ENCODE data around the gene ITGAL.
"Not testable (repeated sequence)": the region's sequence is repeated elsewhere in the genome, so short reads cannot be mapped to it uniquely, and the experiment has no call there.

The ITGAL gene

DNA sequence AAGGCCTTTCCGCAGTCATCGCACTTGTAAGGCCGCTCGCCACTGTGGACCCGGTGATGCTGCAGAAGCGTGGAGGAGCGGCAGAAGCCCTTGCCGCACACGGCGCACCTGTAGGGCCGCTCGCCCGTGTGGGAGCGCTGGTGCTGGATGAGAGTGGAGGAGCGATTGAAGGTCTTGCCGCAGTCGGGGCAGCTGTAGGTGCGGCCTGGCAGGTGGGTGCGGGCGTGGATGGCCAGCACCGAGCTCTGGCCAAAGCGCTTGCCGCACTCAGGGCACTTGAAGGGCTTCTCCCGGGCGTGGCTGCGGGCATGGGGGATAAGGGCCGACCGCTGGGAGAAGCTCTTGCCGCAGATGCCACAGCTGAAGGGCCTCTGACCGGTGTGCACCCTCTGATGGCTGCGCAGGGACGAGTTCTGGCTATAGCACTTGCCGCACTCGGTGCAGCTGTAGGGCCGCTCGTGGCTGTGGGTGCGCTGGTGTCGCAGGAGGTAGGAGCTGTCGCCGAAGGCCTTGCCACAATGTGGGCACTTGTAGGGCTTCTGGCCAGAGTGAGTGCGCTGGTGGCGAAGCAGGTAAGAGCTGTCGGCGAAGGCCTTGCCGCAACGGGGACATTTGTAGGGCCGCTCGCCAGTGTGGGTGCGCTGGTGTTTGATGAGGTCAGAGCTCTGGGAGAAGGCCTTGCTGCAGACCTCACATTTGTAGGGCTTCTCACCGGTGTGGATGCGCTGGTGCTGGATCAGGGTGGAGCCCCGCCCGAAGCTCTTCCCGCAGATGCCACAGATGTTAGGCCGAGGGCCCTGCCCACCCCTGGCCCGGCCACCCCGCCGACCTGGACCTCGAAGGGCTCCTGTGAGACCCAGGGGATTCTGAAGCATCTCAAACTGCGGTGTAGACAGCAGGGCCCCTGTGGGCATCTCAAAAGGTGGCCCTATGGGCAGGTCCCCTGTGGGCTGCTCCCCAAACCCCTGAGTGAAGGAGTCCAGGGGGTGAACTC is 52.3 kb downstream of the ITGAL start:
- in situ Hi-C loops (cut with HindIII; ENCODE audit: low sequenced_read_pairs), result no loop called here

DNA sequence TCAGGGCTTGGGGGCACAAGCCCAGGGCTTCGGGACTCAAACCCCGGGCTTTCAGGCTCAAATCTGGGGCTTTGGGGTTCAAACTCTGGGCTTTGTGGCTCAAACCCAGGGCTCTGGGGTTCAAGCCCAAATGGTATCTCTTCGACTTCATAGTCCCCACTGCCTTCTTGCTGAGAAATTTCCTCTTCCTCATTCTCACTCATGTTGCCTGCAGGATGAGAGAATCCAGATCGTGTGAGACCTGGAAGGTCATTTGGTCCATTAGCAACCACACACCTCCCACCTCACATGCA is 53.2 kb downstream of the ITGAL start:
- in situ Hi-C loops (cut with HindIII; ENCODE audit: low sequenced_read_pairs), result no loop called here

DNA sequence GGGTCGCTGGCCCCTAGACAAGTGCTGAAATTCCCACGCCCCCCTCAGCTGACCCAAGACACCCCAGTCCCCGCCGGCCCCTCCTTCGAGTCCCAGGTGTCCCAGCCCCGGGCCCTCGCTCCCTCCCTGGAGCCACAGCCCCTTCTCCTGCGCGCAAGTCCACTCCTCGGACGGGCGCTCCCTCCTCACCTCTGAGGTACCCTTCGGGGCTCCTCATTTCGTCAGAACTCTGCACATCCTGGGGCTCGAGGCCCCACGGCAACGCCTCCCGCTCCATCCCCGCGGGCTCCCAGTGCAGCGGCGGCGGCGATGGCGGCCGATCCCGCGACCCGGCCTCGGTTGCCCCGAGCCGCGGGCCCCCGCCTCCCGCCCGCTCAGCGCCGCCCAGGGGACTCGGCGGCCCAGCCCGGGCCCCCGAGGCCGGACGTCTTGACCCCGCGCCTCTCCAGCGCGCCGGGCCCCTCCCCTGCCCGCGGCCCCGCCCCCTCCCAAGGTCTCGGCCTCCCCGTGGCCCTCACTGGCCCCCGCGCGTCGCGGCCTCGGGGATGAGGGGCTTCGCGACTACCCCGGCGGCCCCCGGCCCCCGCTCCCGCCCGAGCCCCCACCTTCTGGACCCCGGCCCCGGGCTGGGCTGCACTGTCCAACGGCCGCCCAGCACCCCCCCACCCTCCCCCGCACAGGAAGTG is 53.7 kb downstream of the ITGAL start, which contains the start of gene ZNF768:
Gene ZNF768, minus strand, starts transcription at position 430 of the 686 bp plus-strand sequence. Its CDS starts 153 bp downstream, at position 277.
- in situ Hi-C loops (cut with HindIII; ENCODE audit: low sequenced_read_pairs), result no loop called here

DNA sequence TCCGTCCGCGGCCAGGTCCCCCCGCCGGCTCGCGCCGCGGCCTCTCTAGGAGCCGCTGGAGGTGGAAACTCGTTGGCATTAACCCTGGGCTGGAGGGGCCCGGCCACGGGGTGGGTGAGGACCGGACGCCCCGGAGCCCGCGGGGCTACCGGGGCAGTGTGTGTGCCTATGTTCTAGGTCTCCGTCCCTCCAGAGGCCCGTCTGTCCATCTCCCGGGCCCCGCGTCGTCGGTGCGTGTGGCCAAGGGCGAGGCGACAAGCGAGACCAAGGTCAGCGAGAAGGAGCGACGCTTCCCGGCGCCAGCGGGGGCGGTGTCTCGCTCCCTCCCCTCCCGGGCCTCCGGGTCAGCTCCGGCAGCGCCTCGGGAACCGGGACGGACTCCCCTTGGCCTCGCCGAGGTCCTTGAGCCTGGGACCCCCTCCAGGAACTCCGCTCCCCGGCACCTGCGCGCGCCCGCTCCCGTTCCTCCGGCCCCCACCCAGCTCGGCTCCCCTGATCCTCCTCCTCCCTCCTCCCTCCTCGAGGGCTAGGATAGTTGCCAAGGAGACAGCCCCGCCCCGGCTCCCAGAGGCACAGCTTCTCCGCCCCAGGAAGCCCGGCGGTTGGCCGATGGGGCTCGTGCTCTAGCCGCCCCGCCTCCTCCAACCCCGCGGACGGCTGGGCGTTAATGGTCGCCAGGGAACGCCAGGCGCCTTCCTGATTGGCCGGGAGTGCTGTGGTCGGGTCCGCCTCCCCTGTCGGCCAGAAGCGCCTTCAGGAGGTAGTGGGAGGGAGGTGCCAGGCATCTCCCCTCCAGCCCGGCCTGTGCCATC is 54.5 kb downstream of the ITGAL start:
- in situ Hi-C loops (cut with HindIII; ENCODE audit: low sequenced_read_pairs), result no loop called here

DNA sequence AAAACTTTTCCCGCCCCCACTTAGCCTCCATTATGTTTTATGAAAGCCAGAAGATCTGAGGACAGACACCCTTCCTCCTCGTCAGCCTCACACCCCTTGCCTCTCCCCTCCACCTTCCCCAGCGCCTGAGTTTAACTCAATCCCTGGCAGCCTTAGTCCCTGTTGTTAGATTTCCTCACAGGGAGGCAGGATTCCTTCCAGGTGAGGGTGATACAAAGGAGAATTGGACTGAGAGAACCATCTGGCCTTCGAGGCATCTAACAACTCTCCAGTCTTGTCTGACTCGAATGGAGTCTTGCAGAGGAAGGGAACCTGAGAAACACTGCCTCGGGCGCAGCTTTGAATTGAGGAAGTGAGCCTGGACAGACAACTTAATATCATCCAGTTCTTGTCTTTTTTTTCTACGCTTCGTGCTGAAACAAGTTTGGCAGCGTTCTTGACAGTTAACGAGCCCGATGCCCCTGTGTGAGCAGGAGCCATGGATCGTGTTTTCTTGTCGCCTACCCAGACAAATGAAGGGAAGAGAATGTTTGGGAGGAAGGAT is 55.2 kb downstream of the ITGAL start:
- in situ Hi-C loops (cut with HindIII; ENCODE audit: low sequenced_read_pairs), result no loop called here

DNA sequence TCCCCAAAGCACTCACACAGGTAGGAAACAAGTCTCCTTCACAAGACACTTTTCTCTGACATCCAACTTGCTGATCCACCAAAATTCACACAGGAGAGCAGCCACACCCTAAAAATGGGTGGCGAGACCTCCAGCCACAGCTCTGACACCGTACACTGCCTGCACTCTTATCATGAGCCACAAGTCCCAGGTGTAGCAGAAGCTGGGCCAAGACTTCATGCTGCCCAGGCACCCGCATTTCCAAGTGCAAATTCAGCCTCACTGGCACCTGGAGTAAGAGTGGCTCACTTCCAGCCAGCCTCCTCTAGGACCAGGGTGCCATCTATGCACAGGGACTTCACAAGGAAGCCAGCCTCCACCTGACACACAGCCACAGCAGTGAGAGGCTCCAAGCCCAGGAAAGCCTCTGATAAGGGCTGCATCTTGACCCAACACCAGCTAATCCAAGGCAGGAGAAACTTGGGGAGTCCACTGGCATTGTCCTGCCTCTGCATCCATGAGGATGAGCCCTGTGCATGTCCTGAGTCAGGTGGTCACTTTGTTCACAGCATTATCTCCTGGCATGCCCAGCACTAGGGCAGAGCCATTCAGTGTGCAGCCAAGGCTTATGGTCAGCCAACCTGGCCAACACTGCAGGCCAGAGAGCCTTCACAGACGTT is 56.4 kb downstream of the ITGAL start:
- in situ Hi-C loops (cut with HindIII; ENCODE audit: low sequenced_read_pairs), result no loop called here

DNA sequence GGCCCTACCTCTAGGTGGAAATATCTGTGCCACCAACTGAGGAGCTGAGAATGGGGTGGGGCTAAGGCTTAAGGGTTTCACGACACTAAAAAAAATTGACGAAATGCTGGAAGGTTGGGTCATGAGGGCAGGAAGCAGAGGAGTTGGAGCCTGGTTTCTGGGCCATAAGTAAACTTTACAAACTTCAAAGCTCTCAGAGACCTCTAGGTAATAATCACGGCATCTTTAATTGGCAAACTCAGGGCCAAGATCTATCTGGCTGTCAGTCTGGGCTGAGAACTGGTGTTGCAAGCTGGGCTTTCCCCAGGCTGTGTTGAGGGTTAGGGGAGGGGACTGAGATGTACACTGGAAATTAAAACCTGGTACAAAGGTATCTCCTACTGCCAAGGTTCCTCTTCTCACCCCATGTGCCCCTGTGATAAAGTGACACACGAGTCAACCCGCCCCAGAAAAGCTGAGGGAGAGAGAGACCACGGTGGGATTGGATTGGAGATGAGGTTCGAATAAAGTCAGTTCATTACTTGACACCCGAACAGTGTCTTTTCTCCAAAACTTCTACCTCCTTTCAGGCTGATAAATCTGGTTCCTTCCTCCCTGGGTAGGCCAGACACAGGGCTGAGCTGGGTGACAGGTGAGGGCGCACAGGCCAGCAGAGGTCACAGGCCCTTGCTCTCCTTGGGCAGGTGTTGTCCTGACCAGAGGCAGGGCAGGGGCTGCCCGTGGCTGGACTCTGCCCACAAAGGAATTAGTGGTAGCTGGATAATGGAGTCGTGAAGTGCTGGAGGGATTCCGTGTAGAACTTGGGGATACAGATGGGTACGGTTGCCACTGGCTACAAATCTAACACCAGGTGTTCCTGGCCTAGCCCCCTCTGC is 57.9 kb downstream of the ITGAL start:
- in situ Hi-C loops (cut with HindIII; ENCODE audit: low sequenced_read_pairs), result no loop called here

DNA sequence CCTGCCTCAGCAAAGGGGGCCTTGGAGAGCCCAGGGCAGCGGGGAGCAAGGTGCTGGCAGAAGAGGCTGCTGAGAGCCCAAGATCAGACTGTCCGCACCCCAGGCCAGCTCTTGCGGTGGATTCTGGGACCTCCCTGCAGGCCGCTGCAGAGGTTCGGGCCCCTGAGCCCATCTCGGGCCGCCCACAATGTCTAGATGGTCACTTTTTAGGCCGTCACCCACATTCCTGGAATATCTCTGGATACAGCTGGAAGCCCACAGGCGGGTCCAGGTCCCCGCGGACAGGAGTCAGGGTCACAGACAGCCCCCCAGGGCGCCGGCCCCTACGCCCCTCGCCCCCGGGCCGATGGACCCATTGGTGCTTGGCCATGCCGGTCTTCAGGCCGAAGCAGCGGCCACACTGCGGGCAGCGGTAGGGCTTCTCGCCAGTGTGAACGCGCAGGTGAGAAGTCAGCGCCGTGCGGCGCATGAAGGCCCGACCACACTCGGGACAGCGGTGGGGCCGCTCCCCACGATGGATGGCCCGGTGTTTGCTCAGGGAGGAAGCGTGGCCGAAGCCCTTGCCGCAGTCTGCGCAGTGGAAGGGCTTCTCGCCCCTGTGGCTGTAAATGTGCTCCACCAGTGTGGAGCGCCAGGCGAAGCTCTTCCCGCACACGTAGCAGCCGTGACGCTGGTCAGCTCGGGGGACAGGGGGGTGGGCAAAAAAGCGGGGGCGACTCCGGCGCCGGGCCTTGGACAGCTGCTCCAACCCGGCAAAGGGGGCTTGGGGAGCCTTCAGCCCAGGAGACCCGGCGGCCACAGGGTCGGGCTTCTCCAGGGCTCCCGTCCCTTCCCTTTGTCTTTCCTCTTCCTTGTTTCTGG is 60.0 kb downstream of the ITGAL start:
- in situ Hi-C loops (cut with HindIII; ENCODE audit: low sequenced_read_pairs), result no loop called here

DNA sequence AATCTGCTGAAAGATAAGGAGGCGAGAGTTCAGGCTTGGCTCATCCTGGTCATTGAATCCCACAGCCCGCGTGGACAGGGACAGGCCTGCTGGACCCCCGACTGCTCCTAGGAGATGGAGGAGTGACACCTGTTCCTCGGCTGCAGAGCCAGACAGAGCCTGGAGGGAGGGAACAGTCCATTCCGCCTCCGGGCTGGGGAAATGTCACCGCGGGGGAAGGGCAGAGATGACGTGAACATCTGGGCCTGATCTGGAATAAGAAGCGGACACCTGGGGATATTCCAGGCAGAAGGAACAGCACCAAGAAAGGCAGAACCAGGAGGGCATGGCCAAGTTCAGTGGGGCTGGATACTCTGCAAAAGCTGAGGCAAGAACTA is 60.6 kb downstream of the ITGAL start:
- in situ Hi-C loops (cut with HindIII; ENCODE audit: low sequenced_read_pairs), result no loop called here

DNA sequence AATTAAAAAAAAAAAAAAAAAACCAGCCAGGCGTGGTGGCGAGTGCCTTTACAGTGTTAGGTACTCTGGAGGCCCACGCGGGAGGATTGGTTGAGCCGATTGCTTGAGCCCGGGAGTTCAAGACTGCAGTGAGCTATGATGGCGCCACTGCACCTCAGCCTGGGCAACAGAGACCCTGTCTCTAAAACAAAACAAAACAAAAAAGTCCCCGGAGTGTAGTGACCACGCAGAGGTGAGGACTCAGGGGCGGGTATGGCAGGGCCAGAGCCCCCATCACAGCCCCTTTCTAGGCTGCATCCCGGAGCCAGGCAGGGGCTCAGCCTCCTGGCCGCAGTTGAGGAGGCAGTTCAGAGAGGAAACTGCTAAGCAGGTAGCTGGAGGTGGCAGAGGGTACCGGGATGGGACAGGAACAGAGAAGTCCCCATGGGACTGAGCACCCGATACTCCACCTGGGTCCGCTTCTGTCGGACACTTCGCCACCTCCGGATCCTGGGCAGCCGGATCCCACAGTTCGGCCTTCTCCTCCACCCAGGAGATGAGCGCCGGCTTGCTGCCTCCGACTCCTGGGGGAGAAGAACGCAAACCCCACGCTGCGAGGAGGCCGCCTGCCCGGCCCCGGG is 61.3 kb downstream of the ITGAL start:
- in situ Hi-C loops (cut with HindIII; ENCODE audit: low sequenced_read_pairs), result no loop called here

DNA sequence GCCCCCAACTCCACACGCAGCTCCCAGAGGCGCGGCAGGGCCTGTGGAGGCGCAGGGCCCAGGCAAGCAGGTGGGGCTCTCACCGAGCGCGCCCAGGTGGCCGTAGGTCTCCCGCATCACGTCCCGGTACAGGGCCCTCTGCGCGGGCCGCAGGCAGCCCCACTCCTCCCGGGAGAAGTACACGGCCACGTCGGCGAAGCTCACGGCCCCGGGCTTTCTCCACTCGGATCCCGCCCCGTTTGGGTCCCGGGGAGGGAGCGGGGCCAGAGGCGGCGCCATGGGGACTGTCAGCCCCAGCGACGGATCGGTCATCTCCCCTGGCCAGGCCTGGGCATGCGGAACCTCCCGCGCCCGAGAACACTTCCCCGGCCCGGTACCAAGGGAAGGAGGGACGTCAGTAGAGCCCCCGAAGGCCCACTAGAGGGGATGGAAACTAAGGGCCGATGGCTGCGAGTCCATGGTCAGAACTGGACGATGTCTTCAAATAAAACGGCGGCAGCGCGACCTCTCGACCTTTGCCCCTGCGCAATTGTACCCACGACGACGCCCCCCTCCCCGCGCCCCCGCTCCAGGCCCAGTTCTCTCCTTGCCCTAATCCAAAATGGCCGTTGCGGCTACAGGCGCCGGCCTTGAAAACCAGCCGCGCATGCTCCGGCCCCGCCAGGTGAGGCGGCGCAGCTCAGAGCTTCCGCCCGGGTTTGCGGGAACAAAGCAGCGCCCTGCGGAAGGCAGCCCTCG is 62.0 kb downstream of the ITGAL start, which contains the start of gene ZNF747:
Gene ZNF747, minus strand, starts transcription at position 491 of the 738 bp plus-strand sequence. Its CDS starts 179 bp downstream, at position 312.
- in situ Hi-C loops (cut with HindIII; ENCODE audit: low sequenced_read_pairs), result no loop called here

DNA sequence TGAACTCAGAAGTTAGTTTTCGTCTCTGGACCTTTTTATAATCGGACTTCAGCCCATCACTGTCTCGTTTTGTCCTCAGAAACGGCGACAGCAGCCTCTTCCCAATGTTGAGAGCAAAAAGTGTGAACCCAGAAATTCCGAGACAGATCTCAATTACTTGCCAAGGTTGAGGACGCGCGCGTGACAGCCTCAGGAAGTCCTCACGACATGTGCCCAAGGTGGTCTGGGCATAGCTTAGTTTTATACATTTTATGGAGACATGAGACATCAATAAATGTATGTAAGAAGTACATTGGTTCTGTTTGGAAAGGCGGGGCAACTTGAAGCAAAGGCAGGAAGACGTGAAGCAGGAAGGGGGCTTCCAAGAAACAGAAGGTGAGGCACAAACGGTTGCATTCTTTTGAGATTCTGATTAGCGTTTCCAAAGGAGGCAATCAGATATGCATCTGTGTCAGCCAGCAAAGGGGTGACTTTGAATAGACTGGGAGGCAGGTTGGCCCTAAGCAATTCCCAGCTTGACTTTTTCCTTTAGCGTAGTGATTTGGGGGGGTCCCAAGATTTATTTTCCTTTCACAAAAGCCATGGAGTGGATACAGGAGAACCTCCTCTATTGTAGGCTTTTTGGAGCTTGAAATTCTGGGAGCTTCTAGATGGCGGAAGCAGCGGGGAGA is 62.7 kb downstream of the ITGAL start:
- in situ Hi-C loops (cut with HindIII; ENCODE audit: low sequenced_read_pairs), result no loop called here

DNA sequence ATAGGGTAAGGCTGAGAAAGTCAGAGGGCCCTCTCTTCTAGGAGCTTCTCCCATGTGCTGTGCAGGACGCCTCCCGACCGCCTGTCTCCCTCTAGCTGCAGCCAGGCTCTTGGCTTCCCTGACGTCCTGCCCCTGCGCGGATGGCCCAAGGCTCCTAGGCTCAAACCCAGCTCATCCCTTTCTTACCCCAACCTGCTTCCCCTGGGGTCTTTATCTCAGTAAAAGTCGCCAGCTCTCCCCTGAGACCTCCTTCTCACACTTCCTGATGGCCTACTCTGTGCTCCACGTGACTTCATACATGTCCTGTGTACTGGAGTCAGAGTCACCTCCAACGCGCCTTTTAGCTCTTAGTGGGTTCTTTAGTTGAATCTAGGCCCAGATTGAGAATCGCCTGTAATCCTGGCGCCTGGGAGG is 63.2 kb downstream of the ITGAL start:
- in situ Hi-C loops (cut with HindIII; ENCODE audit: low sequenced_read_pairs), result no loop called here

DNA sequence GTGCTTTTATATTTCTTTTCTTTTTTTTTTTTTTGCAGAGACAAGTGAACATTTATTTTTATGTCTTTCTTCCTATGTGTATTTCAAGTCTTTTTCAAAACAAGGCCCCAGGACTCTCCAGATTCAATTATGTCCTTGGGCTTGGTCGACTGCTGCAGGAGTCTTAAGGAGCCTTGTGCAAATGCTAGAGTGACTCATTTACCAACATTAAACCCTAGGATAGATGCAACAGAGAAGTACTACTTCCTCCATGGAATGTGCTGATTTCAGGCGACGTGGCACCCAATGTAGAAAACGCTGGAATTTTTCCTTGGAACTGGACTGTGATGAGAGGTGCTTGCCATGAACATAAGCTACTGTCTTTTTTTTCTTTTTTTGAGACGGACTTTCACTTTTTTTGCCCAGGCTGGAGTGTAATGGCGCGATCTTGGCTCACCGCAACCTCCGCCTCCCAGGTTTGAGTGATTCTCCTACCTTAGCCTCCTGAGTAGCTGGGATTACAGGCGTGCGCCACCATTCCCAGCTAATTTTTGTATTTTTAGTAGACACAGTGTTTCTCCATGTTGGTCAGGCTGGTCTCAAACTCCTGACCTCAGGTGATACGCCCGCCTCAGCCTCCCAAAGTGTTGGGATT is 64.0 kb downstream of the ITGAL start:
- in situ Hi-C loops (cut with HindIII; ENCODE audit: low sequenced_read_pairs), result not testable (repeated sequence)

DNA sequence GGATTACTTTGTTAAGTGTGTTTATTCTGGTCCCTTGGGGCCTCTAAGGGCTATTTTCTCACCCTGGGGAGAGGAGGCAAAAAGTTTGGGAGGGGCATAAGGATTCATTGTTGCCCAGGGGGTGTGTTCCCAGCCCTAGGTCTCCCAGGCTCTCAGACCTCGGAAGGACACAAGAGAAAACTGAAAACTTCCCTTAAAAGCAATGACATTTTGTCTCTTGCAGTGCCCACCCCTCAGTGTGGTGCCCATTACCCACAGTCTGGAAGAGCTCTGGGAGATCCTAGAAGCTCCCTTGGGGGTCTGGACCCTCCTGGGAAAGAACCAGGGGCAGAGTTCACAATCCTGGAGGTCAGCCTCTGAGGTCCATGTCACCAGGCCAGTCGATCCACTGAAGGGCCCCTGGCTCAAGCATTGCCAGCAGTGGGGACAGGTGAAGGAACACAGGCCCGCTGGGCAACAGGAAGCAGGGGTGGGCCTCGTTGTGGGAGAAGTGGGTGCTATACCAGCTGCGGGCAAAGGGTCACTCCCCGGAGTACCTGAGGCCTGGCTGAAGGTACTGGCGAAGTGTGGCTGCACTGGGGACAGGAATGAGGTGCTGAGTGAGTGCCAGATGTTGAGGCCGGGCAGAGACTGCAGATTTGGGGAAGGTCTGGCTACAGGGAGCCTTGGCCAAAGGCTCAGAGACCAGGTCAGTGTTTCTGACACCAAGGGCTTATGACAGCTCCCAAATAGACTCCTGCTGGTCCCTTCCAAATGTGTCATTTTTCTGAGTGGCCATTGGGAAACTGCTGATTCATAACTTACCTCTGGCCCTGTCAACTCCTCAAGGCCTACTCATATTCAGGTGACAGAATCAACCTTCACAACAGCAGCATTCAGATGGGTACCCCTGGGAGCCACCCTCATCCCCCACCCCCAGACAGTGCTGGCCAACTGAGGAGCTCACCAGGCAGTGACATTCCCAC is 66.7 kb downstream of the ITGAL start:
- in situ Hi-C loops (cut with HindIII; ENCODE audit: low sequenced_read_pairs), result no loop called here

All from endothelial cell of hepatic sinusoid (primary cell).